Testis (tissue), 3 donors: ENCODE results near the gene COX19. TPM values are rescaled to one million over a fixed set of nuclear protein-coding genes. Genes with fewer than 3 reads are reported as not detected.

Source experiments
- DNase-seq: peaks from one replicate; pipeline ENCODE4 v3.0.0-alpha.2; 2019
- H3K27ac ChIP-seq, 2 donors: fragments of 200-600 bp; sonication (generic); one replicate each; pipeline ENCODE4 v1.5.1; 2019
- H3K27me3 ChIP-seq: fragments of 200-600 bp; sonication (generic); one replicate; pipeline ENCODE4 v1.5.1; 2019
- H3K36me3 ChIP-seq: fragments of 200-600 bp; sonication (generic); one replicate; pipeline ENCODE4 v1.5.1; 2017; ENCODE audit warnings: low read depth; ENCODE audit errors: missing control alignments
- H3K4me1 ChIP-seq: fragments of 200-600 bp; sonication (generic); one replicate; pipeline ENCODE4 v1.5.1; 2019
- H3K4me3 ChIP-seq, 2 donors: fragments of 200-600 bp; sonication (generic); one replicate each; pipeline ENCODE4 v1.5.1; 2017 to 2019
- H3K9me3 ChIP-seq: fragments of 200-600 bp; sonication (generic); one replicate; pipeline ENCODE4 v1.5.1; 2017
- POLR2A ChIP-seq: fragments of 450-650 bp; IDR thresholded peaks from one replicate; pipeline ENCODE4 v1.6.1; 2017; ENCODE audit warnings: antibody characterized with exemption, mild to moderate bottlenecking, moderate library complexity
- WGBS, 2 donors: methylation state at CpG; one replicate each; pipeline ENCODE4 v1.1.5; 2018; 5-methylcytosine and 5-hydroxymethylcytosine counted together
- intact Hi-C: fragments of 100-400 bp; cut with DNase I; formaldehyde crosslinking; loops from one replicate; pipeline ENCODE4 v1.15.1; 2023; ENCODE audit warnings: low total_unique reads
- polyA plus RNA-seq: library from polyadenylated mRNA; stranded (reverse); fragments of 350-450 nt; fragmentation: Illumina TruSeq; extraction: RNeasy Lipid Tissue Mini Kit (QIAGEN cat#74804); gene quantifications from one replicate; pipeline ENCODE4 v1.2.3, GENCODE V29; 2014; ENCODE audit warnings: low read depth, low replicate concordance; ENCODE audit not compliant: insufficient read depth
- total RNA-seq, 2 donors: library from RNA; depleted of rRNA; stranded (reverse); fragments of >200 nt; gene quantifications; one replicate each; pipeline ENCODE4 v1.2.3, GENCODE V29; 2016
- TF ChIP-seq, protein P1 (sequence below), 3 experiments: fragments of 450-650 bp in 2 of 3; fragments of 200-600 bp in 1 of 3; sonication (generic) in 1 of 3; IDR thresholded peaks; one replicate each; pipeline ENCODE4 v1.5.1; 2016 to 2019; ENCODE audit warnings: antibody characterized with exemption in 3 of 3, mild to moderate bottlenecking in 2 of 3, moderate library complexity in 1 of 3

The COX19 gene
- total and polyA plus RNA-seq, 3 donors from 2014 or later: 8.8 to 23.5 (median 21.6) TPM

DNA sequence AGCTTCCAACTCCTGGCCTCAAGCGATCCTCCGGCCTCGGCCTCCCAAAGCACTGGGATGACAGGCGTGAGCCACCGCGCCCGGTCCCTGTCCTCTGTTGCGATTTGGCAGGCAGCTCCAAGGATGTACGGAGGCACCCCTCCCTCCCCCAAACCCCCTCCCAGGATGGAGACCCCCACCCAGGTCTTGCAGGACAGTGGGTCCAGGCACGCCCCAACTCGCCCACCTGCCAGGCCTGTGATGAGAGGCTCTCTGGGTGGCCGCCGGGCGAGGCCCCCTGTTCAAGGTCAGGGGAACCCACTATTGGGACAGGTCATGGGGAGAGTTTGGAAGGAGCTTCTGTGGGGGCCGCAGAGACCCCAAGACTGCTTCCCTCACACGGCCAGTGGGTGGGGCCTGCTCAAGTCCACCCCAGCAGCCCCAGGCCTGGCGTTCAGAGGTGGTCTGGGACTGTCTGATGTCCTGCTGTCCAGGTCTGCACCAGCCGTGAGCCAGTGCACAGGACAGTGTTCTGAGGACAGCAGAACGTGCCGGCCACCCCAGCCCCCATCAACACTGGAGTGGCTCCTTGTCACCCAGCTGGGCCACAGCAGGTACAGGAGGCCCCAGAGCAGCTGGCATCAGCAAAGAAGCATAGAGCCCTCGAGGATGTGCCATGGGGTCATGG, 23.3 kb downstream of the COX19 start:
- DNase-seq: no peak
- no peaks in the 10 kb centered on the region for H3K9me3 ChIP-seq
- intact Hi-C loops: no loop called here
- H3K4me3 ChIP-seq: no peak overlapping the region
- H3K27me3 ChIP-seq: no peaks in the 10 kb centered on the region
- H3K36me3 ChIP-seq: no peaks in the 10 kb centered on the region
- no peaks in the 10 kb centered on the region for H3K4me1 ChIP-seq
- TF ChIP-seq, protein P1, sequence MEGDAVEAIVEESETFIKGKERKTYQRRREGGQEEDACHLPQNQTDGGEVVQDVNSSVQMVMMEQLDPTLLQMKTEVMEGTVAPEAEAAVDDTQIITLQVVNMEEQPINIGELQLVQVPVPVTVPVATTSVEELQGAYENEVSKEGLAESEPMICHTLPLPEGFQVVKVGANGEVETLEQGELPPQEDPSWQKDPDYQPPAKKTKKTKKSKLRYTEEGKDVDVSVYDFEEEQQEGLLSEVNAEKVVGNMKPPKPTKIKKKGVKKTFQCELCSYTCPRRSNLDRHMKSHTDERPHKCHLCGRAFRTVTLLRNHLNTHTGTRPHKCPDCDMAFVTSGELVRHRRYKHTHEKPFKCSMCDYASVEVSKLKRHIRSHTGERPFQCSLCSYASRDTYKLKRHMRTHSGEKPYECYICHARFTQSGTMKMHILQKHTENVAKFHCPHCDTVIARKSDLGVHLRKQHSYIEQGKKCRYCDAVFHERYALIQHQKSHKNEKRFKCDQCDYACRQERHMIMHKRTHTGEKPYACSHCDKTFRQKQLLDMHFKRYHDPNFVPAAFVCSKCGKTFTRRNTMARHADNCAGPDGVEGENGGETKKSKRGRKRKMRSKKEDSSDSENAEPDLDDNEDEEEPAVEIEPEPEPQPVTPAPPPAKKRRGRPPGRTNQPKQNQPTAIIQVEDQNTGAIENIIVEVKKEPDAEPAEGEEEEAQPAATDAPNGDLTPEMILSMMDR (IDR thresholded peaks at IDR 0.05): no peak
- no peak for TF ChIP-seq POLR2A
- H3K27ac ChIP-seq: no peak overlapping the region
- 89 to 95% methylated on average over 10 to 21 of the region's 21 CpGs for WGBS, 2 donors

DNA sequence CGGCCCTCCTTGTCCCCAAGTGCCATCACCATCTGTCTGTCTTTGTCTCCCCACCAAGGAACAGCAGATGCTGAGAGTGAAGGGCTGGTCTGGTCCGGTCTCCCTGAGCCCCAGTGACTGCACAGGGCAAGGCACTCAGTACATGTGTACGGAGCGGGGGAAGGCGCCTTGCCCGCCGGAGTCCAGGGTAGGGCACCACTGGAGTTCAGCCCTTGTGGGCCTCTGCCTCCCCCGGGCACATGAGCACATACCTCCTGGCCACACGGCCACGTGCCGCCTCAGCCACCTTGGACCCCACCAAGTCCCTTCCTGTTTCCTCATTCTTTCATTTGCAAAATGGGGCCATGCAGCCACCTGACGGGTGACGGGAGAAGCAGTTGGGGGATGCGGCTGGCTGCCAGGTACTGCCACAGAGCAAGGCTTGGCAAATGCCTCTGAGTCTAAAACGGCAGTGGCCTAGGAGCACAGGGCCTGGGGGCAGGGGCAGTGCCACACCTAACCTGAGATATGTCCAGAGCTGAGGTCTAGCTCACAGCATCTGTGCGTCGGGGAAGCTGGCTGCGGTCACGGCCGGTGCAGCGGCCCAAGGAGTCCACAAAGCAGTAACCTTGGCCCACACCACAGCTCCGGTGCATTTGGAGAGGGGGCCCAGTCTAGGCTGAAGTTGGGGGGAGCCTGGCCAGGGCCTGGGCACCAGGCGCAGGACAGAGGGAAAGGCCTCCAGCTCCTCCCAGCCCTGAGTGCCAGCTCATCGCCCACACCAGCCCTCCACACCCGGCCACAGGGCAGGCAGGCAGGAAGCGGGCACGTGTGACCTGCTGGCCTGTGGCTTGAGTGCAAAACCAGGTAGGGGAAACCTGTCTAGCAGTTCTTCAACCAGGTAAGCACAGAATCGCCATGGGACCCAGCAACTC, 26.1 kb downstream of the COX19 start:
- DNase-seq: no peak
- intact Hi-C loops: no loop called here
- TF ChIP-seq, protein P1 (IDR thresholded peaks at IDR 0.05): no peak
- no peak for TF ChIP-seq POLR2A
- no peaks in the 10 kb centered on the region for H3K9me3 ChIP-seq
- WGBS, 2 donors: 91 to 92% methylated on average over 24 to 28 of the region's 28 CpGs
- H3K27me3 ChIP-seq: no peaks in the 10 kb centered on the region
- H3K4me1 ChIP-seq: no peaks in the 10 kb centered on the region
- H3K27ac ChIP-seq: no peak overlapping the region
- H3K4me3 ChIP-seq: no peak overlapping the region
- H3K36me3 ChIP-seq: no peaks in the 10 kb centered on the region

GRCh38 chr7:947391-948210, 27.7 kb downstream of the COX19 start:
- Histone ChIP-seq H3K4me3 (no peak overlapping the region), H3K27me3 (no peaks in the 10 kb centered on the region), H3K9me3 (no peaks in the 10 kb centered on the region), H3K27ac (no peak overlapping the region), H3K36me3 (no peaks in the 10 kb centered on the region), H3K4me1 (no peaks in the 10 kb centered on the region)
- TF ChIP-seq POLR2A: no peak
- TF ChIP-seq, protein P1 (IDR thresholded peaks at IDR 0.05): no peak
- DNase-seq: no peak
- intact Hi-C loops: no loop called here
- 90% methylated on average over 29 to 37 of the region's 37 CpGs for WGBS, 2 donors

- DNase-seq: no peak
- Histone ChIP-seq H3K9me3 (no peaks in the 10 kb centered on the region), H3K36me3 (no peaks in the 10 kb centered on the region), H3K27me3 (no peaks in the 10 kb centered on the region), H3K4me3 (no peak overlapping the region), H3K4me1 (no peaks in the 10 kb centered on the region), H3K27ac (no peak overlapping the region)
- intact Hi-C loops: no loop called here
- WGBS, 2 donors: 81 to 87% methylated on average over 22 to 29 of the region's 29 CpGs
- TF ChIP-seq, protein P1 (IDR thresholded peaks at IDR 0.05): no peak
- TF ChIP-seq POLR2A: no peak
Measured at GRCh38 chr7:946256-946996, 28.9 kb downstream of the COX19 start.
